Neural cell (in vitro differentiated cells): ENCODE data around the gene OR1F1. TPM values are rescaled to one million over a fixed set of nuclear protein-coding genes. Genes with fewer than 3 reads are reported as not detected.
"Not testable (repeated sequence)": the region's sequence is repeated elsewhere in the genome, so short reads cannot be mapped to it uniquely, and the experiment has no call there.

ENCODE experiments used
- H2AFZ ChIP-seq: fragments of 200-600, 300-800 bp; sonication (generic), shearing (Covaris generic); 2 replicates; pipeline ENCODE4 v1.6.0; 2014; ENCODE audit warnings: low read depth, mild to moderate bottlenecking, antibody characterized with exemption, low read length, moderate library complexity
- H3F3A ChIP-seq: fragments of 200-600 bp; shearing (Covaris generic); 2 replicates; pipeline ENCODE4 v1.6.1; 2016; ENCODE audit warnings: mild to moderate bottlenecking, moderate library complexity, mixed read lengths, antibody characterized with exemption, low read length; ENCODE audit not compliant: insufficient read depth, poor library complexity, severe bottlenecking
- H3K27ac ChIP-seq: fragments of 200-600, 300-800 bp; sonication (generic), shearing (Covaris generic); 2 replicates; pipeline ENCODE4 v1.5.1; 2014; ENCODE audit warnings: mild to moderate bottlenecking, low read length, moderate library complexity
- H3K27me3 ChIP-seq: fragments of 300-800, 200-600 bp; sonication (generic), shearing (Covaris generic); 2 replicates; pipeline ENCODE4 v1.6.0; 2014; ENCODE audit warnings: mild to moderate bottlenecking, low read depth, low read length, moderate library complexity; ENCODE audit not compliant: insufficient read depth
- H3K36me3 ChIP-seq: fragments of 300-800, 200-600 bp; sonication (generic), shearing (Covaris generic); 2 replicates; pipeline ENCODE4 v1.5.1; 2014; ENCODE audit warnings: mild to moderate bottlenecking, antibody characterized with exemption, low read length, moderate library complexity; ENCODE audit not compliant: insufficient read depth
- H3K4me2 ChIP-seq: fragments of 300-800, 200-600 bp; sonication (generic), shearing (Covaris generic); 2 replicates; pipeline ENCODE4 v1.6.0; 2014; ENCODE audit warnings: mild to moderate bottlenecking, low read length
- H3K4me3 ChIP-seq: fragments of 300-800, 200-600 bp; sonication (generic), shearing (Covaris generic); 2 replicates; pipeline ENCODE4 v1.5.1; 2014; ENCODE audit warnings: mild to moderate bottlenecking, low read length, moderate library complexity
- H3K79me2 ChIP-seq: fragments of 200-600 bp; shearing (Covaris generic); replicated peaks from 2 replicates; pipeline ENCODE4 v1.6.0; 2014; ENCODE audit warnings: mild to moderate bottlenecking, low read length, moderate library complexity; ENCODE audit not compliant: insufficient read depth
- H3K9ac ChIP-seq: fragments of 300-800, 200-600 bp; sonication (generic), shearing (Covaris generic); 2 replicates; pipeline ENCODE4 v1.6.1; 2016; ENCODE audit warnings: mild to moderate bottlenecking, low read length, mixed read lengths
- H3K9me2 ChIP-seq: fragments of 200-600 bp; shearing (Covaris generic); 2 replicates; pipeline ENCODE4 v1.6.1; 2016; ENCODE audit warnings: mild to moderate bottlenecking, low read length, mixed read lengths; ENCODE audit not compliant: insufficient read depth
- H3K9me3 ChIP-seq: fragments of 200-600, 300-800 bp; sonication (generic), shearing (Covaris generic); 2 replicates; pipeline ENCODE4 v1.6.1; 2016; ENCODE audit warnings: mild to moderate bottlenecking, mixed run types, low read length, moderate library complexity, mixed read lengths
- H4K20me1 ChIP-seq: fragments of 200-600 bp; shearing (Covaris generic); 2 replicates; pipeline ENCODE4 v1.6.1; 2016; ENCODE audit warnings: mild to moderate bottlenecking, mixed run types; ENCODE audit not compliant: insufficient read depth
- CTCF ChIP-seq: fragments of 450-650 bp; IDR thresholded peaks from 2 replicates; pipeline ENCODE4 v1.5.1; 2014; ENCODE audit warnings: antibody characterized with exemption, mild to moderate bottlenecking, moderate library complexity; ENCODE audit not compliant: poor library complexity, severe bottlenecking
- EP300 ChIP-seq: fragments of 450-650 bp; conservative IDR thresholded peaks from 2 replicates; pipeline ENCODE4 v1.6.1; 2014; ENCODE audit warnings: antibody characterized with exemption, mild to moderate bottlenecking, moderate library complexity; ENCODE audit not compliant: poor library complexity, severe bottlenecking
- EZH2 ChIP-seq: fragments of 200-600, 300-800 bp; shearing (Covaris generic), sonication (generic); IDR thresholded peaks from 2 replicates; pipeline ENCODE4 v1.6.1; 2014; ENCODE audit warnings: antibody characterized with exemption, low read length, borderline replicate concordance, mild to moderate bottlenecking; ENCODE audit not compliant: insufficient read depth, poor library complexity, severe bottlenecking
- MXI1 ChIP-seq: fragments of 450-650 bp; conservative IDR thresholded peaks from 2 replicates; pipeline ENCODE4 v1.6.1; 2014; ENCODE audit warnings: antibody characterized with exemption, mild to moderate bottlenecking; ENCODE audit not compliant: poor library complexity, severe bottlenecking
- POLR2AphosphoS5 ChIP-seq: IDR thresholded peaks from 2 replicates; pipeline ENCODE4 v1.6.1; 2012
- RAD21 ChIP-seq: fragments of 450-650 bp; conservative IDR thresholded peaks from 2 replicates; pipeline ENCODE4 v1.6.1; 2014; ENCODE audit warnings: antibody characterized with exemption, mild to moderate bottlenecking, moderate library complexity
- REST ChIP-seq: IDR thresholded peaks from 2 replicates; pipeline ENCODE4 v1.6.1; 2012; ENCODE audit warnings: borderline replicate concordance
- SMC3 ChIP-seq: fragments of 450-650 bp; conservative IDR thresholded peaks from 2 replicates; pipeline ENCODE4 v1.6.1; 2014; ENCODE audit warnings: antibody characterized with exemption, mild to moderate bottlenecking, moderate library complexity; ENCODE audit not compliant: poor library complexity
- TAF1 ChIP-seq: IDR thresholded peaks from 2 replicates; pipeline ENCODE4 v1.6.1; 2012; ENCODE audit warnings: low read depth
- polyA plus RNA-seq: library from polyadenylated mRNA; depleted of rRNA; stranded (reverse); fragments of >200 nt; gene quantifications from 2 replicates; pipeline ENCODE4 v1.2.3, GENCODE V29; 2014

Gene OR1F1
- polyA plus RNA-seq, 1 donor from 2014 or later = 2.5 TPM

DNA sequence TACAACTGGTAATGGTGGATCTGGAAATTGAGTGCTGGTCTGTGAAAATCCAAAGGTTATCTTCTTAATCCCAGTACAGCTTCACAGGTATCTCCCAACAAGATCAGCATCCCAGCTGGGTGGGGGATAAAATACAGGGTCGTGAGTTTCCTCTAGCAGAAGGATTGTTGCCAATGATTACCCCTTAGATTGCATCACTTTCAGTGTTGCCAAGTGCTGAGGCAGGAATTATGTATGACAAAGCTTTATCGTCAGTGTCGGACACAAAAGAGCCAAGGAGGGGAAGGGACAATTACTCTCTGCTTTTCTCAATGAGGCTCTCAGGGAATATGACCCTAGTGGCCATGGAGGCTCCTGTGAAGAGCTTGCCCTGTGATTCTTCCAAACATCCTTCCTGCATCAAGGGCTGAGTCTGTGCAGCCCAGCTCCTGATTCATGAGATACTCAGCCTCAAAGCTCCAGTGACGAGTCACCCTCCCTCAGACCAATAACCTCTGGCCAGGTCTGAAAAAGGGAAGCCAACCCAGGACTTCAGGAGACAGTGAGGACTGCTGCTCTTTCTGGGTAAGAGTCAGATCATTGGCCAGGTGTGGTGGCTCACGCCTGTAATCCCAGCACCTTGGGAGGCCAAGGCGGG is 15.0 kb downstream of the OR1F1 start:
- H3K4me2 ChIP-seq = no peak overlapping the region

DNA sequence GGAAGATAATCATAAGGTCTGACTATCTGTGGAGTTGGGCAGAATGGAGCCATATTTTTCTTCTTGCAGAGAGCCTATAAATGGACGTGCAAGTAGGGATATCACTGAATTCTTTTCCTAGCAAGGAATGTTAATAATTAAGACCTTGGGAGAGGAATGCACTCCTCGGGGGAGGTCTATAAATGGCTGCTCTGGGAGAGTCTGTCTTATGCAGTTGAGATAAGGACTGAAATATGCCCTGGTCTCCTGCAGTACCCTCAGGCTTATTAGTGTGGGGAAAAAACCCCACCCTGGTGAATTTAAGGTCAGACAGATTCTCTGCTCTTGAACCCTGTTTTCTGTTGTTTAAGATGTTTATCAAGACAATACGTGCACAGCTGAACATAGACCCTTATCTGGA is 17.9 kb downstream of the OR1F1 start:
- H4K20me1 ChIP-seq, H3F3A ChIP-seq, H3K9me2 ChIP-seq, H3K36me3 ChIP-seq, H3K27me3 ChIP-seq, H2AFZ ChIP-seq, H3K9ac ChIP-seq, H3K4me3 ChIP-seq, H3K9me3 ChIP-seq, H3K27ac ChIP-seq, H3K4me2 ChIP-seq, H3K79me2 ChIP-seq: not testable (repeated sequence)

More for the DNA sequence above, 15.0 kb downstream of the OR1F1 start:
- Histone ChIP-seq H3F3A (no peaks in the 10 kb centered on the region), H4K20me1 (no peaks in the 10 kb centered on the region), H3K79me2 (no peaks in the 10 kb centered on the region), H2AFZ (no peak overlapping the region), H3K9me3 (no peaks in the 10 kb centered on the region), H3K4me3 (no peak overlapping the region), H3K27ac (no peak overlapping the region), H3K9me2 (no peaks in the 10 kb centered on the region), H3K36me3 (no peaks in the 10 kb centered on the region), H3K9ac (no peak overlapping the region), H3K27me3 (peaks cover 17% of the 10 kb centered on the region)
- no peak for TF ChIP-seq TAF1
- TF ChIP-seq EP300 = no peak
- no peak for TF ChIP-seq SMC3
- TF ChIP-seq RAD21 = no peak
- TF ChIP-seq REST = no peak
- no peak for TF ChIP-seq EZH2
- no peak for TF ChIP-seq POLR2AphosphoS5
- no peak for TF ChIP-seq CTCF
- no peak for TF ChIP-seq MXI1
